ENCODE results near the gene DENND6A.

Gene DENND6A

GRCh38 chr3:57582474-57583168 is 110.3 kb downstream of the DENND6A start:
- Histone ChIP-seq H3K9ac (ENCODE audit: low read length in 2 of 2) (no peak overlapping the region), H3K36me3 (ENCODE audit: control insufficient read depth in 2 of 2, insufficient read depth in 2 of 2, low read length in 2 of 2) (peaks cover 6 to 7% of the 10 kb centered on the region in 2 donors), H3K4me1 (ENCODE audit: control insufficient read depth, insufficient read depth, low read length) (no peaks in the 10 kb centered on the region), H3K27me3 (ENCODE audit: control insufficient read depth in 1 of 2, insufficient read depth in 2 of 2, low read length in 2 of 2) (no peaks in the 10 kb centered on the region), H3K9me3 (ENCODE audit: control insufficient read depth in 2 of 2, low read length in 2 of 2) (no peaks in the 10 kb centered on the region), H3K27ac (ENCODE audit: low read length) (no peak overlapping the region), H3K4me3 (ENCODE audit: low read length in 2 of 2) (no peak overlapping the region)

GRCh38 chr3:57577801-57578200 is 115.1 kb downstream of the DENND6A start:
- Histone ChIP-seq H3K4me3 (ENCODE audit: low read length in 2 of 2) (no peak overlapping the region), H3K36me3 (ENCODE audit: control insufficient read depth in 2 of 2, insufficient read depth in 2 of 2, low read length in 2 of 2) (peaks cover 7 to 18% of the 10 kb centered on the region in 2 donors), H3K9me3 (ENCODE audit: control insufficient read depth in 2 of 2, low read length in 2 of 2) (no peaks in the 10 kb centered on the region), H3K4me1 (ENCODE audit: control insufficient read depth, insufficient read depth, low read length) (no peaks in the 10 kb centered on the region), H3K27me3 (ENCODE audit: control insufficient read depth in 1 of 2, insufficient read depth in 2 of 2, low read length in 2 of 2) (no peaks in the 10 kb centered on the region), H3K9ac (ENCODE audit: low read length in 2 of 2) (no peak overlapping the region), H3K27ac (ENCODE audit: low read length) (no peak overlapping the region)

- peaks cover 8 to 22% of the 10 kb centered on the region in 2 donors for H3K36me3 ChIP-seq (ENCODE audit: control insufficient read depth in 2 of 2, insufficient read depth in 2 of 2, low read length in 2 of 2)
- no peaks in the 10 kb centered on the region for H3K9me3 ChIP-seq (ENCODE audit: control insufficient read depth in 2 of 2, low read length in 2 of 2)
- H3K9ac ChIP-seq (ENCODE audit: low read length in 2 of 2) = no peak overlapping the region
- no peak overlapping the region for H3K27ac ChIP-seq (ENCODE audit: low read length)
- no peak overlapping the region for H3K4me3 ChIP-seq (ENCODE audit: low read length in 2 of 2)
- no peaks in the 10 kb centered on the region for H3K4me1 ChIP-seq (ENCODE audit: control insufficient read depth, insufficient read depth, low read length)
- no peaks in the 10 kb centered on the region for H3K27me3 ChIP-seq (ENCODE audit: control insufficient read depth in 1 of 2, insufficient read depth in 2 of 2, low read length in 2 of 2)
These were observed 116.8 kb downstream of the DENND6A start for GRCh38 chr3:57575966-57576626.

All from stomach smooth muscle (tissue), 2 donors.